Stomach (tissue), 9 donors: ENCODE data around the gene PLEKHM1. TPM values are rescaled to one million over a fixed set of nuclear protein-coding genes. Genes with fewer than 3 reads are reported as not detected.
A peak's percentile ranks its signal among the peaks of the same experiment; 100 is the strongest.
"Not testable (repeated sequence)": the region's sequence is repeated elsewhere in the genome, so short reads cannot be mapped to it uniquely, and the experiment has no call there.

Source experiments
- DNase-seq, 2 donors: peaks; one replicate each; pipeline versions ENCODE4 v3.0.0 to v3.0.0-alpha.2; 2013 to 2019
- H3K27ac ChIP-seq, 5 donors: fragments of 200-600 bp in 4 of 5; sonication (generic) in 4 of 5; one replicate each; pipeline ENCODE4 v1.5.1; 2013 to 2019; ENCODE audit warnings: mild to moderate bottlenecking in 1 of 5, moderate library complexity in 1 of 5
- H3K27me3 ChIP-seq, 3 donors: fragments of 200-600 bp; sonication (generic); one replicate each; pipeline ENCODE4 v1.5.1; 2017 to 2019; ENCODE audit warnings: mixed run types in 1 of 3
- H3K36me3 ChIP-seq, 4 donors: fragments of 200-600 bp; sonication (generic); 1 replicate in 3 of 4; 2 replicates in 1 of 4; pipeline ENCODE4 v1.5.1; 2016 to 2019
- H3K4me1 ChIP-seq, 4 donors: fragments of 200-600 bp; sonication (generic); one replicate each; pipeline ENCODE4 v1.5.1; 2016 to 2019
- H3K4me3 ChIP-seq, 4 donors: fragments of 200-600 bp; sonication (generic) in 3 of 4; one replicate each; pipeline ENCODE4 v1.5.1; 2016 to 2019; ENCODE audit warnings: mild to moderate bottlenecking in 1 of 4
- H3K9me3 ChIP-seq, 4 donors: fragments of 200-600 bp; sonication (generic); one replicate each; pipeline ENCODE4 v1.5.1; 2016 to 2019
- POLR2AphosphoS5 ChIP-seq, 3 donors: sonication (generic); formaldehyde crosslinking; IDR thresholded peaks; one replicate each; pipeline ENCODE4 v1.6.1; 2016; ENCODE audit warnings: antibody characterized with exemption in 3 of 3
- WGBS, 5 donors: extraction: QIAGEN DNeasy Blood & Tissue Kit in 3 of 5; methylation state at CpG; one replicate each; pipeline versions ENCODE4 v1.1.5 to v1.1.7; 2013 to 2018; 5-methylcytosine and 5-hydroxymethylcytosine counted together
- intact Hi-C: fragments of 100-400 bp; cut with DNase I; formaldehyde crosslinking; loops from one replicate; pipeline ENCODE4 v1.15.1; 2023; ENCODE audit warnings: low total_unique reads
- polyA plus RNA-seq, 3 donors: library from polyadenylated mRNA; stranded (reverse); fragments of 200-250 nt; gene quantifications; one replicate each; pipeline ENCODE4 v1.2.3, GENCODE V29; 2013
- total RNA-seq, 5 donors: library from RNA; depleted of rRNA; stranded (reverse); fragments of >200 nt; gene quantifications; one replicate each; pipeline versions ENCODE4 v1.1.0 to v1.2.3, GENCODE V29; 2014 to 2016
- donor health status: healthy with polysubstance abuse.
- donor health status: Bipolar disorder and iron deficiency.
- donor health status: healthy.

Gene PLEKHM1
- total and polyA plus RNA-seq, 8 donors, result 10.4 to 63.0 (median 22.7) TPM

DNA sequence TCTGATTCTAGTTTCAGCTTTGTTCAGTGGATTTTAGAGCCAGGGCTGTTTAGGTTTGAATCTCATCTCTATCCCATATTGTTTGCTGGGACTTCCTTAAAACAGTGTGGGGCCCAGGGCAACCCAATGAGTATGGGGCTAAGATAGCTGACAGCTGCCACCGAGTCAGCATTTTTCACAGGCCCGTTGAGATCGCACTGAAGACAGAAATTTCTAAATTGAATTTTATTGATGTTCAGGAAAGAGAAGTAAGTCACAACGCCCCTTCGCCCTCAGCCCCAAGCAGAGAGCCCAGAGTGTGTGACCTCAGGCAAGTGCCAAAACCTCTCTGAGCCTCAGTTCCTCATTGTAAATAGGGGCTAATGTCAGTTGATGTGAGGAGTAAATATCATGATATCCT, 4.0 kb upstream of the PLEKHM1 start:
- WGBS, 5 donors, result 71 to 76% (median 74%) methylated on average over 5 of the region's 5 CpGs
- H3K4me3 ChIP-seq, H3K9me3 ChIP-seq, H3K27me3 ChIP-seq, H3K36me3 ChIP-seq, DNase-seq, intact Hi-C loops, H3K27ac ChIP-seq: not testable (repeated sequence)
- H3K4me1 ChIP-seq, result peaks cover 0 to 13% (median 6%) of the 10 kb centered on the region in 4 donors

DNA sequence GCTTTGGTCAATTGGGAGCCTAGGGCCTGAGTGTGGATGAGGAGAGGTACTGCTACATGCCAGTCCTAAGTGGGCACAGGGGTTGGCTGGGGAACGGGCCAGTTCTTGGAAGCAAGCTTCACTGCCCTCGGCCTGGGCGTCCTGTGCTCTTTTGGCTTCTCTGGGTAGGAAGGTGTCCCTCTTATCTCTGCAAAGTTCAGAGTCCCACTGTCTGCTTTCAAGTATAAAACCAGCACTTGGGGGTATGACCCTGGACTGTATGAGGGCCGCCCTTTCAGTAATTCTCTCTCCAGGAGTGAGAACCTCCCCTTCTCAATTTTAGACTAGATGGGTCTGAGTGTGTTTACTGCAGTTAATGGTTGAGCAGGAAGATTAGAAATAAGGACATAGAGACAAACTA, 1.6 kb upstream of the PLEKHM1 start:
- H3K27me3 ChIP-seq, H3K27ac ChIP-seq, H3K4me3 ChIP-seq, H3K36me3 ChIP-seq, DNase-seq, intact Hi-C loops, H3K9me3 ChIP-seq: not testable (repeated sequence)
- WGBS, 5 donors, result 75 to 91% (median 88%) methylated on average over 4 of the region's 4 CpGs
- peaks cover 6 to 37% (median 22%) of the 10 kb centered on the region in 4 donors for H3K4me1 ChIP-seq

DNA sequence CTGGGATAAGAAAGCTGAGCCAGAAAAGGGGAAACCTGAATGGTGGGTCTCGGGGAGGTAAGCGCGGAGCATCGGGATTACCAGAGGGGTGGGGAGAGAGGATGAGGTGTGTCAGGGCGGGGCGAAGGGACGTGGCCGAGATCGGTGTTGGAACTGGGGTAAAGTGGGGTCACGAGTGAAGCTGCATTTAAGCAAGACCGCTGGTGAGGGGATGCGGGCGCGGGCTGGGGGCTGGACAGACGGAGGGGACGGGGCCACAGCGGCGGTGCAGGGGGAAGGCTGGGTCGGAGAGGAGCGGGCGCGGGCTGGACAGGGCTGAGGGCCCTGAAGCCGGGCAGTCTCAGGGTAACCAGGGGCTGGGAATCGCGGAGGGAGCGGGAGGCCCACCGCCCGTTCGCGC, 323 bp downstream of the PLEKHM1 start:
- H3K9me3 ChIP-seq, H3K27me3 ChIP-seq, H3K36me3 ChIP-seq, intact Hi-C loops: not testable (repeated sequence)
- 0 to 1% (median 0%) methylated on average over 23 to 30 of the region's 30 CpGs for WGBS, 5 donors
- peak in 1 of 2 donors; percentile 55 for DNase-seq
- Histone ChIP-seq H3K4me3 (peak overlapping the region; percentile 55 to 70 (median 66)), H3K4me1 (peaks cover 6 to 43% (median 23%) of the 10 kb centered on the region in 4 donors), H3K27ac (peak overlapping the region; percentile 64 to 95 (median 91))

DNA sequence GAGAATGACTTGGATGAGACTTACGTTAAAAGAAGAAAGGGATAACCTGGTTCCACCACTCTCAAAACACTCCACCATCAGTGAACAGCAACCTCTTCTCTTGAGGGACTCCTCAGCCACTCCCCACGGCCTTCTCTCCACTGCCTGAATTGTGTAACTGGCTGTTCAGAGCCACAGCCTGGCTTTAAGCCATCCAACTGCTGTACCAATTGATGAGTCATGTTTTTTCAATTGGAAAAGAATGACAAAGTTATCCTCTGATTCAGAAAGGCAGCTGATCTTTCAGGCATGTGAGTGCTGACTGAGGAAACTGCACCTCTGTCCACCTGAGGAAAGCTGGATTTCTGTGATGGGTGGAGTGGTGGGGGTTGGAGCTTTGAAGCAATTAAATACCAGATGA, 2.8 kb downstream of the PLEKHM1 start:
- Histone ChIP-seq H3K4me1 (peaks cover 6 to 62% (median 32%) of the 10 kb centered on the region in 4 donors), H3K27ac (peak overlapping the region; percentile 23 to 95 (median 70))
- H3K9me3 ChIP-seq, intact Hi-C loops, H3K36me3 ChIP-seq, H3K4me3 ChIP-seq, H3K27me3 ChIP-seq: not testable (repeated sequence)
- TF ChIP-seq POLR2AphosphoS5 (IDR thresholded peaks at IDR 0.05), result peak; percentile 18 to 80 (median 26)
- 25 to 43% (median 32%) methylated on average over 2 of the region's 2 CpGs for WGBS, 5 donors
- DNase-seq, result peak; percentile 46 to 74

DNA sequence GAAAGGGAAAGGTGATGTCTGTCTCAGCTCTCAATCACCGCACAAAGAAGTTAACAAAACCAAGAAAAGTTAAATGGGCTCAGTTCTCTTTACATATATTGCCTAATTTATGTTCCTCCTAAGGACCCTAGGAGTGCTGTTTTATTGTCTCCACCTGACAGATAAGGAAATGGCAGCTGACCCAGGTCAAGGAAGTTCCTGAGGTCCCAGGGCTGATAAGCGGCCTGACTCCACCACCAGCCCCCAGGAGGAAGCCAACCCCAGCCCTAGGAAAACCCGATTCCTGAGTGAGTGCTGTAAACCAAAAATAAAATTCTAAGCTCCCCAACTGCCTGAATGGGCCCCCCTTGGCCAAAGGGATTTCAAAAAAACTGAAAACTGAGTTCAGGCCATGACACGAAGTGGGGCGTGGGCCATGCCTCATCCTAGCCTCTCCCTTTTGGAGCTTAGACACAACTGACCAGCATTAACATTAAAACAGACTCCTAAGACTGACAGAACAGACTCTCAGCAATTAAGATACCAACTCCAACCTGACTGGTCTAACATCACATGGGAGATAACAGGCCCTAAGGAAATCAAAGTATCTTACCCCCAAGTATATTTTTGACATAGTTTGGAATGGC, 6.8 kb downstream of the PLEKHM1 start:
- H3K36me3 ChIP-seq, H3K9me3 ChIP-seq, H3K4me3 ChIP-seq, intact Hi-C loops, H3K27me3 ChIP-seq, DNase-seq: not testable (repeated sequence)
- H3K4me1 ChIP-seq, result peaks cover 6 to 44% (median 21%) of the 10 kb centered on the region in 4 donors
- 46 to 67% (median 60%) methylated on average over 4 to 5 of the region's 5 CpGs for WGBS, 5 donors
- H3K27ac ChIP-seq, result peak overlapping the region in 1 of 5 donors; percentile 28

DNA sequence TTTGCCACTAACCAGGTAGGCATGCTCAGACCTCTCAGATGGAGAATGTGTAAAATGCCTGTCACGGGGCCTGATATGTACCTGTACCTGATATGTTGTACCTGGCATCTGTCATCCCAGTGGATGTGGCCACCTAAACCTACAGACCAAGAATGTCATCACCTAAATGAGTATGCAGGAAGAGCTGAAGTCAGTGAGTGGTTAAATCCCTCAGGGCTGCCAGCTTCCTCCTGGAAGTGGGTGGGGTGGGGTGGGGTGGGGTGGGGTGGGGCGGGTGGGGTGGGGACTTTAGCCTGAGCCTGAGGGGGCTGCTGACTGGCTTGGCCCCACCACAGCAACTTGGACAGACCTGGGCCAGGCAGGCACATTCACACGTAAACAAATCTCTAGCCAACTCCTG, 7.3 kb downstream of the PLEKHM1 start:
- intact Hi-C loops, H3K27ac ChIP-seq: not testable (repeated sequence)
- 36 to 79% (median 57%) methylated on average over 2 to 3 of the region's 3 CpGs for WGBS, 5 donors

DNA sequence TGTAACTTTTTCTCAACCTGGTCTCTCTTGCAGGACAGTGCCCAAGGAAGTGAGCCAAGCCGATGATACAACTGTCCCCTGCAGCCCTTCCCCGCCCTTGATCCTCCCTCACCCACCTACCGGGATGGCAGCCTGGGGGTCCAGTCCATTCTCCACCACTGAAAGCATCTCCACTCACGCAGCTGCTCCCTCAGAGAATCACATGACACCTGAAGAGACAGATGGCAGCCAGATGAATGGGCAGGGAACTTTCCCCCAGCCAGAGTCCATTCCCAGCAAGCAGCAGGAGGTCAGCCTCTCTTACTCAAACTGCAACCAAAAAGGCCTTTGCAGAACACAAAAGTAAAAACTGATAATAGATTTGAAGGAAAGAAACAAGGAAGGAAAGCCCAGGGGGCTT, 8.2 kb downstream of the PLEKHM1 start:
- Histone ChIP-seq H3K36me3 (peaks cover 6 to 20% (median 12%) of the 10 kb centered on the region in 4 donors), H3K4me1 (peaks cover 0 to 30% (median 14%) of the 10 kb centered on the region in 4 donors)
- H3K9me3 ChIP-seq, H3K4me3 ChIP-seq, H3K27me3 ChIP-seq, DNase-seq, intact Hi-C loops, H3K27ac ChIP-seq: not testable (repeated sequence)
- WGBS, 5 donors, result 80 to 100% (median 91%) methylated on average over 1 to 4 of the region's 4 CpGs; no CpG with 5 or more reads in 1 of the 5 donors

More for the DNA sequence above, 7.3 kb downstream of the PLEKHM1 start:
- H3K9me3 ChIP-seq, H3K4me3 ChIP-seq, H3K27me3 ChIP-seq, DNase-seq: not testable (repeated sequence)
- Histone ChIP-seq H3K4me1 (peaks cover 6 to 39% (median 18%) of the 10 kb centered on the region in 4 donors), H3K36me3 (peaks cover 0 to 11% (median 4%) of the 10 kb centered on the region in 4 donors)

DNA sequence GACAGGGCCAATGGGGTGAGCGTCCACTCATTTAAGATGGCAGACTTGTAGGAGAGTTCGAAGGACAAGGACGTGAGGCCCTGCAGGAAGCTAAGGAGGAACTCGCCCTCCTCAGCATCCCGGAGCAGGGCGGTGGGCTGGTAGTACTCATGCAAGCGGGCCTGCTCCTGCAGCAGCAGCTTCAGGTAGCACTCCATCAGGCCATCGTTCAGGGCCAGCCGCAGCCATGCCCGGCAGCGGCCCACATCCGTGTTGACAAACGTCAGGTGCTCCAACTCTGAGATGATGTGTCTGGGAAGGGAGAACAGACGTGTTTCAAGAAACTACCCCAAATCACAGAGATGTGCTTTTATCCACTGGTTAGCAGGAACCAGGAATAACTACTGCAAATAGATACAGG, 15.1 kb downstream of the PLEKHM1 start:
- intact Hi-C loops, DNase-seq, H3K27me3 ChIP-seq, H3K27ac ChIP-seq, H3K4me3 ChIP-seq, H3K4me1 ChIP-seq, H3K9me3 ChIP-seq: not testable (repeated sequence)
- peaks cover 23 to 74% (median 62%) of the 10 kb centered on the region in 4 donors for H3K36me3 ChIP-seq
- 93 to 98% (median 97%) methylated on average over 11 to 14 of the region's 14 CpGs for WGBS, 5 donors

DNA sequence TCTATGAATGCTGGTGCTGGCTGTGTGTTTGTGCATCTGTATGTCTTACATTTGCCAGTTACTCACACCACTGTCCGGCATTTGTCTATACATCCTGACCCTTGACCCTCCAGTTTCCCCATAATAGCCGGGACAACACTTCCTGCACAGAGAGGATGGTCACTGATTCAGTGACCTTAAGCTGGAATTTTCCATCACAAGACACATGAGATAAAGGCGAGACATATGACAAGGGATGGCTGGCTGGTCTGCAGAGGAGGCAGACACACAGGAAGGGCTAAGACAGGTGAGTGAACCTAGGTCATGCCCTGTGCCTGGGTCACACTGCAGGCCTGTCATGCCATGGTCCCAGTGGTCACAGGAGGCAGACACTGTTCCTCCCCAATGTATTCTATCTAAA, 18.3 kb downstream of the PLEKHM1 start:
- DNase-seq, result not testable (repeated sequence)

DNA sequence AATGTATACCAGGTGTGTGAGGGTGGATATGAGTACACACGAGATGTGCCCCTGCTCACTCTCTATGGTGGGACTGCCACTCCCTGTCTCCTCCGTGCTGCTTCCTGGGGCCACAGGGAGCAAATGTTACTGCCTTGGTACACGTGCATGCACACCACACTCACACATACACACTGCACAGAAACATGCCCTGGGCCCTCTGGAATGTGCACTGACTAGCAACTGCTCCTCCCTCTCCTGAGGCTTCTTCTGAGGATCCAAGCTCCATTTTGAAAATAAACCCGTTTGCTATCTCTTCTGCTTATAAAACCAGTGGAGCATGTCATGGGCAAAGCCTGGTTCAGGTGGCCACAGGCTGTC, 21.3 kb downstream of the PLEKHM1 start:
- WGBS, 5 donors, result 34 to 65% (median 35%) methylated on average over 2 to 4 of the region's 4 CpGs
- H3K9me3 ChIP-seq, intact Hi-C loops, H3K4me1 ChIP-seq, H3K27me3 ChIP-seq, DNase-seq, H3K4me3 ChIP-seq, H3K27ac ChIP-seq: not testable (repeated sequence)
- H3K36me3 ChIP-seq, result peaks cover 0 to 76% (median 53%) of the 10 kb centered on the region in 4 donors

More for the DNA sequence above, 18.3 kb downstream of the PLEKHM1 start:
- H3K4me1 ChIP-seq, H3K27me3 ChIP-seq, H3K27ac ChIP-seq, H3K9me3 ChIP-seq, H3K4me3 ChIP-seq, intact Hi-C loops: not testable (repeated sequence)
- WGBS, 5 donors, result 69 to 77% (median 71%) methylated on average over 3 of the region's 3 CpGs
- H3K36me3 ChIP-seq, result peaks cover 15 to 84% (median 70%) of the 10 kb centered on the region in 4 donors

DNA sequence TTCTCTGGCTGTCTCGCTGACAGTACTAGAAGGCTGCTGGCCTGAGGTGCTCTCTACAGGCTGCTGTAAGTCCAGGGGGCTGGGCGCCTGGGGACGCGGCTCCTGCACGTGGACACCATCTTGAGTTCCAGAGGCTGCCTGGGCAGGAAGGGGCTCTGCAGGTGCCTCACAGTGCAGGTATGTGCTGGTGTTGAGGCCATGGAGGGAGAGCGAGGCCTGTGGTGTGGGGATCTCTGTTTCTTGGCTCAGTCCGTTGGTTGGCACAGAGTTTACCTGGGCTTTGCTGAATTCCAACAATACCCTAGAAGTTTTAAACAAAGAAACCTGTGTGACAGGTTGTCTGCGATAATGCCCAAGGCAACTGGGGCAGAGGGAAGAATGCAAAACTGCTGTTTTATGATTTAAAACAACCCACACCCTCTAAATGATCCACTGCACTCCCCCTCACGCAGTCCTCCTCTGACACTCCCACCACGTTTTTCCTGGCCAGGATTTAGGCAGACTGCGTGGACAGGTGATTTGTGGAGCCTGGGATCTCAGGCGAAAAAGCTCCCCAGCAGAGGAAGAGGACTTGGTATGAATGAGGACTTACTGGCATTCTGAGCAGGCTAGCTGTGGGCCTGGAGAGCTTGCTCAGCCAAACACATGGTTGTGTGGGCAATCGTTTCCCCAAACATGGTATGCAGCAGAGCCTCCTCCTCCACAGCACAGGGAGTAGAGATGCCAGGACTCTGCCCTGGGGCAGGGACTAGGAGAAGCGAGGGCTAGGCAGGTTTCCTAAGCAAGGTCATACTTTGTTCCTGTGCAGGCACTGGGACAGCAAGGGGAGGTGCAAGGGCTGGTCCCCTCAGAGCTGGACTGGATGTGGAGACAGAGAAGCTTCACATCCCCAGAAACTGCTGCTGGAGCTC, 22.0 kb downstream of the PLEKHM1 start:
- H3K36me3 ChIP-seq, result peaks cover 0 to 74% (median 47%) of the 10 kb centered on the region in 4 donors
- H3K9me3 ChIP-seq, H3K4me1 ChIP-seq, H3K4me3 ChIP-seq, H3K27me3 ChIP-seq, DNase-seq, intact Hi-C loops, H3K27ac ChIP-seq: not testable (repeated sequence)
- 47 to 72% (median 59%) methylated on average over 7 to 13 of the region's 14 CpGs for WGBS, 5 donors
